SK-N-SH (cell line): ENCODE results near the gene SOX15. TPM values are rescaled to one million over a fixed set of nuclear protein-coding genes. Genes with fewer than 3 reads are reported as not detected.

ENCODE experiments used
- CTCF ChIA-PET: fragments of 300-600, 350-600 bp; formaldehyde crosslinking; extraction: SDS; loops from one replicate; lab custom pipeline; 2021; lab: Yijun Ruan, JAX
- POLR2A ChIA-PET: fragments of 350-600 bp; sonication (Branson Sonifier 250); formaldehyde crosslinking; extraction: SDS; loops from one replicate; lab custom pipeline; 2020; ENCODE audit warnings: antibody characterized with exemption, inconsistent platforms; lab: Yijun Ruan, JAX
- DNase-seq: peaks from one replicate; pipeline ENCODE4 v3.0.0; 2012
- H2AFZ ChIP-seq: fragments of 200-600 bp; sonication (generic); 2 replicates; pipeline ENCODE4 v1.8.1; 2016; ENCODE audit warnings: antibody characterized with exemption, mild to moderate bottlenecking, low read depth
- H3F3A ChIP-seq: fragments of 200-600 bp; sonication (generic); replicated peaks from 2 replicates; pipeline ENCODE3; 2016; ENCODE audit warnings: antibody characterized with exemption, mild to moderate bottlenecking; ENCODE audit not compliant: insufficient read depth
- H3K27ac ChIP-seq, 2 experiments: fragments of 200-500 bp in 1 of 2; fragments of 200-600 bp in 1 of 2; sonication (Bioruptor generic) in 1 of 2; sonication (generic), shearing (Covaris generic) in 1 of 2; 2 replicates each; pipeline versions ENCODE4 v1.5.1 to v1.6.1; 2014 to 2016; ENCODE audit warnings: low read depth in 2 of 2, inconsistent platforms in 1 of 2, low read length in 1 of 2, mild to moderate bottlenecking in 1 of 2, mixed read lengths in 1 of 2
- H3K27me3 ChIP-seq: fragments of 200-600 bp; sonication (generic), shearing (Covaris generic); 2 replicates; pipeline ENCODE4 v1.6.1; 2016; ENCODE audit warnings: mixed run types; ENCODE audit not compliant: insufficient read depth
- H3K36me3 ChIP-seq, 2 experiments: fragments of 200-500 bp in 1 of 2; fragments of 200-600 bp in 1 of 2; sonication (Bioruptor generic) in 1 of 2; sonication (generic) in 1 of 2; replicated peaks in 1 of 2; 2 replicates each; pipeline versions ENCODE3 to v1.5.1; 2014 to 2016; ENCODE audit warnings: low read length in 1 of 2, mild to moderate bottlenecking in 1 of 2; ENCODE audit not compliant: insufficient read depth in 2 of 2, control insufficient read depth in 1 of 2
- H3K4me1 ChIP-seq, 2 experiments: fragments of 200-500 bp in 1 of 2; fragments of 200-600 bp in 1 of 2; sonication (Bioruptor generic) in 1 of 2; sonication (generic), shearing (Covaris generic) in 1 of 2; 2 replicates each; pipeline versions ENCODE4 v1.5.1 to v1.6.1; 2014 to 2016; ENCODE audit warnings: low read depth in 1 of 2, low read length in 1 of 2, mixed run types in 1 of 2; ENCODE audit not compliant: insufficient read depth in 2 of 2, control insufficient read depth in 1 of 2
- H3K4me2 ChIP-seq: fragments of 200-600 bp; sonication (generic), shearing (Covaris generic); 2 replicates; pipeline ENCODE4 v1.6.1; 2017; ENCODE audit warnings: mixed run types
- H3K4me3 ChIP-seq, 2 experiments: fragments of 200-500 bp in 1 of 2; fragments of 200-600 bp in 1 of 2; sonication (Bioruptor generic) in 1 of 2; sonication (generic), shearing (Covaris generic) in 1 of 2; 2 replicates each; pipeline versions ENCODE4 v1.5.1 to v1.8.1; 2014 to 2016; ENCODE audit warnings: low read depth in 2 of 2, inconsistent platforms in 1 of 2, low read length in 1 of 2, mild to moderate bottlenecking in 1 of 2, mixed read lengths in 1 of 2, moderate library complexity in 1 of 2
- H3K79me2 ChIP-seq: fragments of 200-600 bp; sonication (generic); 2 replicates; pipeline ENCODE4 v1.8.1; 2017; ENCODE audit warnings: mild to moderate bottlenecking; ENCODE audit not compliant: insufficient read depth
- H3K9ac ChIP-seq: fragments of 200-600 bp; sonication (generic); 2 replicates; pipeline ENCODE4 v1.6.1; 2017; ENCODE audit warnings: mixed run types
- H3K9me2 ChIP-seq: fragments of 200-600 bp; sonication (generic); 2 replicates; pipeline ENCODE4 v1.6.1; 2017; ENCODE audit warnings: mixed run types
- H3K9me3 ChIP-seq: fragments of 200-600 bp; sonication (generic); 2 replicates; pipeline ENCODE4 v1.6.1; 2017; ENCODE audit warnings: mixed run types, mild to moderate bottlenecking, moderate library complexity
- H4K20me1 ChIP-seq: fragments of 200-600 bp; sonication (generic); 2 replicates; pipeline ENCODE4 v1.6.1; 2017; ENCODE audit warnings: mild to moderate bottlenecking, mixed run types; ENCODE audit not compliant: insufficient read depth
- CHD2 ChIP-seq: fragments of 150-350 bp; IDR thresholded peaks from 2 replicates; pipeline ENCODE4 v1.6.1; 2018; ENCODE audit warnings: low read length; ENCODE audit not compliant: partially characterized antibody
- EP300 ChIP-seq, 2 experiments: IDR thresholded peaks; 2 replicates each; pipeline versions ENCODE4 v1.4.0 to v1.6.1; 2012; ENCODE audit warnings: borderline replicate concordance in 1 of 2, low read depth in 1 of 2, low read length in 1 of 2
- FOXJ3 ChIP-seq: sonication (generic); formaldehyde crosslinking; IDR thresholded peaks from 2 replicates; pipeline ENCODE4 v1.5.1; 2020; ENCODE audit warnings: mild to moderate bottlenecking, missing genetic modification reagents
- GATA2 ChIP-seq: sonication (generic); formaldehyde crosslinking; IDR thresholded peaks from 2 replicates; pipeline ENCODE4 v1.5.0; 2020; ENCODE audit warnings: mild to moderate bottlenecking, missing genetic modification reagents
- MAX ChIP-seq: IDR thresholded peaks from 2 replicates; pipeline ENCODE4 v1.4.0; 2012; ENCODE audit warnings: low read depth
- NRF1 ChIP-seq: IDR thresholded peaks from 2 replicates; pipeline ENCODE4 v1.6.1; 2012; ENCODE audit warnings: low read depth, mild to moderate bottlenecking, low read length
- POLR2AphosphoS5 ChIP-seq: IDR thresholded peaks from 2 replicates; pipeline ENCODE4 v1.6.1; 2012; ENCODE audit warnings: low read depth, low read length
- RAD21 ChIP-seq: IDR thresholded peaks from 2 replicates; pipeline ENCODE4 v1.6.1; 2012; ENCODE audit warnings: mild to moderate bottlenecking, low read length
- RFX5 ChIP-seq: IDR thresholded peaks from 2 replicates; pipeline ENCODE4 v1.6.1; 2012; ENCODE audit warnings: mild to moderate bottlenecking, improper control_type of control experiment, low read length
- RXRA ChIP-seq: IDR thresholded peaks from 2 replicates; pipeline ENCODE4 v1.4.0; 2012; ENCODE audit warnings: low read depth, mild to moderate bottlenecking, borderline replicate concordance
- SIN3A ChIP-seq: IDR thresholded peaks from 2 replicates; pipeline ENCODE4 v1.6.1; 2012; ENCODE audit warnings: low read depth, mild to moderate bottlenecking, low read length, moderate library complexity, borderline replicate concordance
- TAF1 ChIP-seq: IDR thresholded peaks from 2 replicates; pipeline ENCODE4 v1.6.1; 2012; ENCODE audit warnings: low read depth, mild to moderate bottlenecking, low read length, moderate library complexity, borderline replicate concordance
- TEAD4 ChIP-seq: IDR thresholded peaks from 2 replicates; pipeline ENCODE4 v1.4.0; 2012; ENCODE audit warnings: mild to moderate bottlenecking, borderline replicate concordance; ENCODE audit not compliant: insufficient read depth
- YY1 ChIP-seq: IDR thresholded peaks from 2 replicates; pipeline ENCODE4 v1.4.0; 2012; ENCODE audit warnings: low read depth, mild to moderate bottlenecking
- WGBS: methylation state at CpG from one replicate; pipeline ENCODE4 v1.1.6; 2017; ENCODE audit warnings: low lambda C conversion rate; 5-methylcytosine and 5-hydroxymethylcytosine counted together
- polyA plus RNA-seq, 3 experiments: library from polyadenylated mRNA; depleted of rRNA; stranded (reverse); fragments of >200 nt; gene quantifications; 2 replicates each; pipeline ENCODE4 v1.2.3, GENCODE V29; 2012
- TF ChIP-seq, protein P1 (sequence below): IDR thresholded peaks from 2 replicates; pipeline ENCODE4; 2012
- TF ChIP-seq, protein P2 (sequence below): fragments of 200-600 bp; sonication (generic); IDR thresholded peaks from 2 replicates; pipeline ENCODE4 v1.6.1; 2017; ENCODE audit warnings: antibody characterized with exemption, mild to moderate bottlenecking, moderate library complexity

Gene SOX15
- polyA plus RNA-seq, 1 of the 3 experiments (the other 2 are of a cell fraction), result 1.3 TPM

DNA sequence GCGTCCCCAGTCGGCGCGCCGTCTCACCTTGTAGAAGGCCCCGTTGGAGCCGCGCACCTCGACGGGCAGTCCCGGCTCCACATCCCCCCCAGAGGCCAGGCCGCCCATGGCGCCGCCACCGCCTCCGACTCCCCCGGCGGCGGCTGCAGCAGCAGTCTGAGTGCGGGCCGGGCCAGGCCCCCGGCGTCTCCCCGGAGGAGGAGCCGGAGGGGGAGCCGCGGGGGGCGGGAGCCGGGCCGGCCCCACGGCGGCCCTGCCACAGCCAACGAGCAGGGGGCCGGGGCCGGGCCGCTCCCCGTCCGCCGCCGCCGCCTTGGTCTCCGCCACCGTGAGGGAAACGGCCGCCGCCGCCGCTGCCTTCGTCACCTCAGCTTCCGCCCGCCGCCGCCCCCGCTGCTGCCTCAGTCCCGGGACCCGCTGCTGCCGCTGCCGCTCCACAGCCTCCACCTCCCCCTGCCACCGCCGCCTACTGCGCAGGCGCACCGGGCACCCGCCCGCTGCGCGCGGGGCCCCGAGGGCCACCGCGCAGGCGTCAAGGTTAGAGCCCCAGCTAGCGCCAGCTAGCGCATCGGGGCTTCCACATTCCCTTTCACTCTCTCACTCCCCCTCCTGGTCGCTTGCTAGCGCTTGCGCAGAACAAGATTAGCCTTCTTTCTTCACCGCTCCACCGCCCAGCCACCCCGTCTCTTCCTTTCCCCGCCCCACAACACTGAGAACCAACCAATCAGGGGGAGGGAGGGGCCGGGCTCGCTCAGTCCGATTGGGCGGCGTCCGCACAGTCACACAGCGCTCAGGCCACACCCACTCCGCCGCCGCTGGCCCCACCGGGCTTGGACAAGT is 24.8 kb upstream of the SOX15 start, which contains the start of gene FXR2:
Gene FXR2, minus strand, starts transcription at position 473 of the 840 bp plus-strand sequence. Its CDS starts 365 bp downstream, at position 108.
- POLR2A ChIA-PET, result interaction anchor here (0.7 to 2.4 kb wide), 9 partner anchors 12 to 73 kb away, joined by 3 to 19 read pairs (median 5); partner anchors contain the start of genes CD68, SAT2, TP53 and WRAP53
- Histone ChIP-seq H2AFZ (peak within 1 kb of the TSS; percentile 79; the same call in 1 of the 2 replicates), H4K20me1 (peaks cover 42% of the 10 kb centered on the region), H3K9me2 (no peaks in the 10 kb centered on the region)
- TF ChIP-seq EP300 (IDR thresholded peaks at IDR 0.05; ENCODE audit: borderline replicate concordance in 1 of 2, low read depth in 1 of 2, low read length in 1 of 2) (peak in 1 of 2 experiments; percentile 35; a peak in 1 of 4 replicates), RFX5 (peak; percentile 93), SIN3A (no peak), NRF1 (peak; percentile 91), YY1 (0 out of 2 replicates have a peak, but pooled peaks have one; percentile 16), RAD21 (peak; percentile 36), FOXJ3 (no peak), GATA2 (no peak), CHD2 (no peak), POLR2AphosphoS5 (peak; percentile 26; the same call in 1 of the 2 replicates), MAX (peak; percentile 42), RXRA (no peak), TEAD4 (no peak), TAF1 (peak; percentile 71)
- TF ChIP-seq, protein P1, sequence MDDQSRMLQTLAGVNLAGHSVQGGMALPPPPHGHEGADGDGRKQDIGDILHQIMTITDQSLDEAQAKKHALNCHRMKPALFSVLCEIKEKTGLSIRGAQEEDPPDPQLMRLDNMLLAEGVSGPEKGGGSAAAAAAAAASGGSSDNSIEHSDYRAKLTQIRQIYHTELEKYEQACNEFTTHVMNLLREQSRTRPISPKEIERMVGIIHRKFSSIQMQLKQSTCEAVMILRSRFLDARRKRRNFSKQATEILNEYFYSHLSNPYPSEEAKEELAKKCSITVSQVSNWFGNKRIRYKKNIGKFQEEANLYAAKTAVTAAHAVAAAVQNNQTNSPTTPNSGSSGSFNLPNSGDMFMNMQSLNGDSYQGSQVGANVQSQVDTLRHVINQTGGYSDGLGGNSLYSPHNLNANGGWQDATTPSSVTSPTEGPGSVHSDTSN, result no peak
- TF ChIP-seq, protein P2, sequence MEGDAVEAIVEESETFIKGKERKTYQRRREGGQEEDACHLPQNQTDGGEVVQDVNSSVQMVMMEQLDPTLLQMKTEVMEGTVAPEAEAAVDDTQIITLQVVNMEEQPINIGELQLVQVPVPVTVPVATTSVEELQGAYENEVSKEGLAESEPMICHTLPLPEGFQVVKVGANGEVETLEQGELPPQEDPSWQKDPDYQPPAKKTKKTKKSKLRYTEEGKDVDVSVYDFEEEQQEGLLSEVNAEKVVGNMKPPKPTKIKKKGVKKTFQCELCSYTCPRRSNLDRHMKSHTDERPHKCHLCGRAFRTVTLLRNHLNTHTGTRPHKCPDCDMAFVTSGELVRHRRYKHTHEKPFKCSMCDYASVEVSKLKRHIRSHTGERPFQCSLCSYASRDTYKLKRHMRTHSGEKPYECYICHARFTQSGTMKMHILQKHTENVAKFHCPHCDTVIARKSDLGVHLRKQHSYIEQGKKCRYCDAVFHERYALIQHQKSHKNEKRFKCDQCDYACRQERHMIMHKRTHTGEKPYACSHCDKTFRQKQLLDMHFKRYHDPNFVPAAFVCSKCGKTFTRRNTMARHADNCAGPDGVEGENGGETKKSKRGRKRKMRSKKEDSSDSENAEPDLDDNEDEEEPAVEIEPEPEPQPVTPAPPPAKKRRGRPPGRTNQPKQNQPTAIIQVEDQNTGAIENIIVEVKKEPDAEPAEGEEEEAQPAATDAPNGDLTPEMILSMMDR, result peak; percentile 52
- TF ChIP-seq, all 33 proteins: peak for 9
- H3K36me3 ChIP-seq, result peaks cover 11 to 17% of the 10 kb centered on the region in 2 experiments
- peak within 1 kb of the TSS; percentile 85 for H3K9ac ChIP-seq
- peak within 1 kb of the TSS; percentile 75 to 84 for H3K27ac ChIP-seq
- peak; percentile 99 for DNase-seq
- under 1% methylated on average over 23 of the region's 93 CpGs for WGBS
- H3F3A ChIP-seq, result peaks cover 4% of the 10 kb centered on the region
- H3K4me1 ChIP-seq, result peaks cover 0 to 18% of the 10 kb centered on the region in 2 experiments; a peak in 3 of 4 replicates
- H3K9me3 ChIP-seq, result no peaks in the 10 kb centered on the region
- no peaks in the 10 kb centered on the region for H3K27me3 ChIP-seq
- peak within 1 kb of the TSS; percentile 93 for H3K4me2 ChIP-seq
- CTCF ChIA-PET, result interaction anchor here (0.6 to 2.1 kb wide), 11 partner anchors 12 to 73 kb away, joined by 3 to 14 read pairs (median 6); partner anchors contain the start of genes ATP1B2, CD68, MPDU1 and SAT2
- H3K79me2 ChIP-seq, result peaks cover 46% of the 10 kb centered on the region
- H3K4me3 ChIP-seq, result peak within 1 kb of the TSS; percentile 77 to 90
